Measurements from ENCODE around the gene CYFIP2. TPM values are rescaled to one million over a fixed set of nuclear protein-coding genes. Genes with fewer than 3 reads are reported as not detected.

Gene CYFIP2
- total and polyA plus RNA-seq, 2 of the 13 experiments (the other 11 are each of a cell fraction or from before 2014, with no cell fraction given), result 22.6 to 30.3 TPM

DNA sequence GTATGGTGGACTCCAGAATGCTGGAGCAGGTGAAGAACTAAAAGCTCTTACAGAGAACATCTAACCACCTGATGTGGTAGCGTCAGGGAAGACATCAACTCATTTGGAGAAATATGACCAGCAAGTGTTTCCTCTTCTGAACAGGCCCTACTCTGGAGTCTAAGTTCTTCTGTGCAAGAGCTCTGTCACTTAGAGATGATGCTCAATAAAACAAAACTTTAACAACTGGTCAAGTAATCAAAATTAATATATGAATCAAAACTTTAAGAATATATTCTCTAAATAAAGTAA lies 85.8 kb downstream of the CYFIP2 start:
- H3K27ac ChIP-seq (ENCODE audit: extremely low read length, insufficient read depth, low read length), result no peak overlapping the region
- H3K4me3 ChIP-seq (replicated peaks in 1 of 3; ENCODE audit: insufficient read depth in 1 of 3, low read depth in 2 of 3, low read length in 3 of 3), result no peak overlapping the region
- H4K20me1 ChIP-seq (ENCODE audit: insufficient read depth, low read length), result no peaks in the 10 kb centered on the region
- H3K4me1 ChIP-seq (ENCODE audit: insufficient read depth, low read length), result no peaks in the 10 kb centered on the region
- POLR2A ChIA-PET, result no interaction called here
- no peak overlapping the region for H3K9ac ChIP-seq (ENCODE audit: insufficient read depth, low read depth, low read length)
- no TSS peak for BruUV-seq (replicated peaks)
- intact Hi-C loops (cut with micrococcal nuclease; ENCODE audit: unreplicated experiment) (no loop called here), in situ Hi-C loops (cut with HindIII; ENCODE audit: extremely low pct_ligation_motif_present, low pct_unique_long_range_greater_than_20kb) (no loop called here)
- CTCF ChIA-PET (ENCODE audit: low intra/inter-chr PET ratio, low total read pairs), result no interaction called here
- H3K27me3 ChIP-seq (ENCODE audit: control insufficient read depth in 1 of 2, insufficient read depth in 2 of 2, low read length in 2 of 2), result no peaks in the 10 kb centered on the region
- no peak overlapping the region for H3K4me2 ChIP-seq (ENCODE audit: low read depth, low read length)
- no peaks in the 10 kb centered on the region for H3K9me3 ChIP-seq (ENCODE audit: low read length)
- TF ChIP-seq, protein P1, sequence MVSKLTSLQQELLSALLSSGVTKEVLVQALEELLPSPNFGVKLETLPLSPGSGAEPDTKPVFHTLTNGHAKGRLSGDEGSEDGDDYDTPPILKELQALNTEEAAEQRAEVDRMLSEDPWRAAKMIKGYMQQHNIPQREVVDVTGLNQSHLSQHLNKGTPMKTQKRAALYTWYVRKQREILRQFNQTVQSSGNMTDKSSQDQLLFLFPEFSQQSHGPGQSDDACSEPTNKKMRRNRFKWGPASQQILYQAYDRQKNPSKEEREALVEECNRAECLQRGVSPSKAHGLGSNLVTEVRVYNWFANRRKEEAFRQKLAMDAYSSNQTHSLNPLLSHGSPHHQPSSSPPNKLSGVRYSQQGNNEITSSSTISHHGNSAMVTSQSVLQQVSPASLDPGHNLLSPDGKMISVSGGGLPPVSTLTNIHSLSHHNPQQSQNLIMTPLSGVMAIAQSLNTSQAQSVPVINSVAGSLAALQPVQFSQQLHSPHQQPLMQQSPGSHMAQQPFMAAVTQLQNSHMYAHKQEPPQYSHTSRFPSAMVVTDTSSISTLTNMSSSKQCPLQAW (CRISPR knock-in tag; IDR thresholded peaks at IDR 0.05), result no peak
- TF ChIP-seq KDM4B (CRISPR knock-in tag; IDR thresholded peaks at IDR 0.05) (no peak), POLR2AphosphoS5 (IDR thresholded peaks at IDR 0.05; ENCODE audit: low read depth, low read length) (no peak), GFI1 (CRISPR knock-in tag; IDR thresholded peaks at IDR 0.05; ENCODE audit: borderline replicate concordance) (no peak), ZNF569 (CRISPR knock-in tag; IDR thresholded peaks at IDR 0.05; ENCODE audit: borderline replicate concordance) (no peak), JUN (CRISPR knock-in tag; IDR thresholded peaks at IDR 0.05) (no peak), ETV5 (CRISPR knock-in tag; IDR thresholded peaks at IDR 0.05; ENCODE audit: borderline replicate concordance) (no peak), FOXJ3 (CRISPR knock-in tag; IDR thresholded peaks at IDR 0.05; ENCODE audit: borderline replicate concordance) (no peak), NFKB2 (CRISPR knock-in tag; IDR thresholded peaks at IDR 0.05; ENCODE audit: borderline replicate concordance) (no peak), RNF2 (conservative IDR thresholded peaks at IDR 0.05; ENCODE audit: low read depth) (no peak)
- TF ChIP-seq, protein P2, sequence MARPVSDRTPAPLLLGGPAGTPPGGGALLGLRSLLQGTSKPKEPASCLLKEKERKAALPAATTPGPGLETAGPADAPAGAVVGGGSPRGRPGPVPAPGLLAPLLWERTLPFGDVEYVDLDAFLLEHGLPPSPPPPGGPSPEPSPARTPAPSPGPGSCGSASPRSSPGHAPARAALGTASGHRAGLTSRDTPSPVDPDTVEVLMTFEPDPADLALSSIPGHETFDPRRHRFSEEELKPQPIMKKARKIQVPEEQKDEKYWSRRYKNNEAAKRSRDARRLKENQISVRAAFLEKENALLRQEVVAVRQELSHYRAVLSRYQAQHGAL (CRISPR knock-in tag; IDR thresholded peaks at IDR 0.05; ENCODE audit: not compliant biosample characterization), result no peak
- TF ChIP-seq, protein P3, sequence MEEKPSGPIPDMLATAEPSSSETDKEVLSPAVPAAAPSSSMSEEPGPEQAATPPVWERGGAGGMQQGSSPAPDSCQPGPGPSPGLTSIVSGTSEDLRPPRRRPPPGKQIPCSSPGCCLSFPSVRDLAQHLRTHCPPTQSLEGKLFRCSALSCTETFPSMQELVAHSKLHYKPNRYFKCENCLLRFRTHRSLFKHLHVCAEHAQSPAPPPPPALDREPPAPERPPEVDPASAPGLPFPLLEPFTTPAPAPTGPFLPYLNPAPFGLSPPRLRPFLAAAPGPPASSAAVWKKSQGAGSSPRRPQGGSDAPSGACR (CRISPR knock-in tag; IDR thresholded peaks at IDR 0.05), result no peak
- H3K36me3 ChIP-seq (replicated peaks in 1 of 2; ENCODE audit: control insufficient read depth in 1 of 2, insufficient read depth in 2 of 2, low read length in 2 of 2), result no peaks in the 10 kb centered on the region; a peak in 1 of 5 replicates
- FAIRE-seq (no peak), ATAC-seq (no peak), DNase-seq (ENCODE audit: low spot score) (no peak)
- no peaks in the 10 kb centered on the region for H3K79me2 ChIP-seq (ENCODE audit: insufficient read depth, low read length)
- no peak overlapping the region for H2AFZ ChIP-seq (ENCODE audit: low read length)
- 100% methylated on average over 1 of the region's 1 CpG for WGBS (ENCODE audit: low lambda C conversion rate)
